Rectal smooth muscle tissue (tissue), 1 donor: ENCODE results near the gene HOXA10.

Experiments
- H3K27ac ChIP-seq: one replicate; pipeline ENCODE4 v1.7.0; 2013; ENCODE audit warnings: low read depth, low read length, inconsistent platforms
- H3K27me3 ChIP-seq: one replicate; pipeline ENCODE4 v1.7.0; 2013; ENCODE audit warnings: low read length; ENCODE audit not compliant: control insufficient read depth, insufficient read depth
- H3K36me3 ChIP-seq: one replicate; pipeline ENCODE4 v1.7.0; 2013; ENCODE audit warnings: low read length; ENCODE audit not compliant: control insufficient read depth, insufficient read depth
- H3K4me1 ChIP-seq: one replicate; pipeline ENCODE4 v1.7.0; 2013; ENCODE audit warnings: low read length; ENCODE audit not compliant: control insufficient read depth, insufficient read depth
- H3K4me3 ChIP-seq: one replicate; pipeline ENCODE4 v1.7.0; 2013; ENCODE audit warnings: low read length
- H3K9ac ChIP-seq: one replicate; pipeline ENCODE4 v1.7.0; 2013; ENCODE audit warnings: low read length

Gene HOXA10

GRCh38 chr7:27210441-27211083 is 36.4 kb upstream of the HOXA10 start:
- no peak overlapping the region for H3K9ac ChIP-seq
- H3K4me3 ChIP-seq, result peak overlapping the region; percentile 57
- H3K36me3 ChIP-seq, result no peaks in the 10 kb centered on the region
- peaks cover 23% of the 10 kb centered on the region for H3K27me3 ChIP-seq
- no peak overlapping the region for H3K27ac ChIP-seq
- no peaks in the 10 kb centered on the region for H3K4me1 ChIP-seq

DNA sequence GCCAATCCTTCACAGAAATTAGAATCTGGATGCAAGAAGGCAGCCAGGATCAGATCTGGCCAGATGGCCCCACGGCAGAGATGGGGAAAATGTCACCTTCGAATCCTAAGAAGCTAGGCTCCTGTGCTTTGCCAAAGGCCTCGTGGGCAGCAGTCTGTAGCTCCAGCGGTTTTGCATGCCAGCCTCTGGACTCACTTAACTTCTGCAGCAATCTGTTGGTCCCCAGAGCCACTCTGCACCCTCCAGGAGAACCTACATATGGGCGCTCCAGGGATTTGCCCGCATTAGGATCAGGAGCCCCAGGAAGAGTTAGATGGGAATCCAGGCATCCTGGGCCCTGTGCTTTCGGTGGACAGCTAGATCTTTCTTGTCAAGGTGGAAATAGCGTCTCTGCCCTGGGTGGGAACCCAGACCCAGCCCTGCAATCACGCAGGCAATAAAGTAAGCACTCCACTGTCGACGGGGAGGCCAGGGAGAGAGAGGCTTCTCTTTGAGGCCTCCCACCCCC is 35.9 kb upstream of the HOXA10 start:
- Histone ChIP-seq H3K4me3 (peak overlapping the region; percentile 34), H3K27me3 (peaks cover 26% of the 10 kb centered on the region), H3K9ac (no peak overlapping the region)

GRCh38 chr7:27208998-27209397 is 34.9 kb upstream of the HOXA10 start:
- Histone ChIP-seq H3K9ac (no peak overlapping the region), H3K27ac (no peak overlapping the region), H3K4me3 (no peak overlapping the region), H3K4me1 (no peaks in the 10 kb centered on the region), H3K27me3 (peaks cover 31% of the 10 kb centered on the region), H3K36me3 (no peaks in the 10 kb centered on the region)

More for the DNA sequence above, 35.9 kb upstream of the HOXA10 start:
- Histone ChIP-seq H3K27ac (no peak overlapping the region), H3K36me3 (no peaks in the 10 kb centered on the region), H3K4me1 (no peaks in the 10 kb centered on the region)

DNA sequence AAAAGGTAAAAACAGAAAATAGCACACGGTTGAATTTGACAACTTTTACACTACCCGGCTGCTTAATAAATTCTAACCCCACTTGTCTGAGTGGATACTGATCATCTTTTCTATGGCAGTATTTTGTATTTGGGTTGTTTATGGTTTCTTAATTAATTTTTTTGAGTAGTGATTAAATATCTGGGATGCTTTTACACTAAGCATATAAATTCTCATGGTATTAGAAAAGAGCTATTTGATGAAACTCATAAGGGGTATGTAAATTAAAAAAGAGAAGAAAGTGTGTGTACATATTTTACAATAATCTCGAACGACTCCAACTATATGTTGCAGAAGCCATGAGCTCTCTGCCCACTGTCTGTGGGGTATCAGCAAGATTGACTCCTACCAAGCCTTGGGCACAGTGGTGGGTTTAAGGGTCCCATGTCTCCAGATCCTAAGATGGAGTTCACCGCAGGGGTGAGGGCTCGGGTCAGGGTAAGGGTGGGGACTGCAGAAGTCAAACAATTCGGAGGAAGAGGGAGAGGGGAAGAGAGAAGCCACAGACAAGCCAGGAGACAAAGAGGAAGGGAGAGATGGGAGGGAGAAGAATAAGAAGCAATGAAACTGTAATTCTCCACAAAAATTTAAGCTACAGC is 33.3 kb upstream of the HOXA10 start:
- H3K27ac ChIP-seq, result no peak overlapping the region
- no peaks in the 10 kb centered on the region for H3K36me3 ChIP-seq
- no peak overlapping the region for H3K9ac ChIP-seq
- H3K27me3 ChIP-seq, result peaks cover 23% of the 10 kb centered on the region
- no peak overlapping the region for H3K4me3 ChIP-seq
- no peaks in the 10 kb centered on the region for H3K4me1 ChIP-seq

DNA sequence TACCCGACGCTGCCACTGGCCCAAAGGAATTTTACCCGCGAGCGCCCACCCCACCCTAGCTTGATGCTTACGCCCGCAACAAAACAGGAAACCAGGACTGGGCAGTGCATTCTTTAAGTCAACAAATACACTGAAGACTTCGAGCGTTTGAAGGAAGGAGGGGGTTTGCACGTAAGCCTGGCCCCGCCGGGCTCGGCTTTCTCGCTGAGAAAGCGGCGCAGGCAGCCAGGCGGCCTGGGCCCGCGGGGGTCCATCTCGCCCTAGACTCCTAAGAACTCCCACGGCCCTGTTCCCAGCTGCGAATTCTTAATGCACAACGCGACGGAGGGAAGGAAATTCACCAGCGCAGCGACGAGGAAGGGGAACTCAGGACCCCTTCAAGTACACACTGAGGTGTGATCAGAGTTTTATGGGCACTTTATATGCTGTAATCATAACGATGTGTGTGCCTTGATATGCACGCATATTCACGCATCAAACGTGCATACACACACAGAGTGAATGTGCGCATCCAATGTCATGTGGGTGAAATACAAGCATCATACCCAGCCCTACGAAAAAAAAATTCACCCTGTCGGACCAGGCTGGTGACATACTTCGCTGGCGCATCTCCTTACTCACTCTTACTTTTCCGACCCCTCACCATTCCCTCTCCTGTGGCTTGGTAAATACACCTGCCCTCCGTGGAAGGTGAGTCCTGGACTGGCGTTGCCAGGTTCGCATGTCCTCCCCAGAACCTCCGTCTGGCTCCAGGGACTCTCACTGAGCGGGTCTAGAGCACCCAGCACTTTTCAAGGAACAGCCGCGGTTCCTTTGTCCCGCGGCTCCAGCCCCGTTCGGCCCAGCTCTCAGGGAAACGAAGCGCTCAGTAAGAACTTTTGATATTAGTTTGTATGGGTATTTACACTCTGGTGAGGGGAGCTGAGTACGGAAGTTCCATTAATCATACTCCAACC is 31.5 kb upstream of the HOXA10 start:
- Histone ChIP-seq H3K4me3 (peak overlapping the region; percentile 57), H3K27ac (no peak overlapping the region), H3K4me1 (no peaks in the 10 kb centered on the region), H3K27me3 (peaks cover 28% of the 10 kb centered on the region), H3K36me3 (no peaks in the 10 kb centered on the region), H3K9ac (peak overlapping the region; percentile 54)

DNA sequence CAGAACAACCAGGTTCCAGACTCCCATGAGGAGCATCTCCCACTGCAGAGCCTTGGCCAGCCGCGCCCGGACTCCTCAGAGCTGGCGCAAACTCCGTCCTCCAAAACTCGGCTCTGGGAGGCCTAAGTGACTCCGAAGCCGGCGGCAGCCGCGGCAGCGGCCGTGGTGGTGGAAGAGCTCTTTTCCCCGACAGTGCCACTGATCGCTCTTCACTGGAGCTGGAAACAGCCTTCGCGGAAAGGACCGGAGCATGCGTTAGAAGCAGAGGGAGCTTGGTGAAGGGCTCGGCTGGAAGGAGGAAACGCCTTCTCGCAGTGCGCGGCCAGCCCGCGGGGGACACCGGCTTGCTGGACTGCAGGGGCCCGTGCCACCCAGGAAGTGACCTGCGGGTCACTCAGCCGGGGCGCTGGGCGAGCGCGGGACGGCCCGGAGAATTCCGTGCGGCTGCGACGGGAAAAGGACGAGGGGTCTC is 30.8 kb upstream of the HOXA10 start:
- H3K36me3 ChIP-seq, result no peaks in the 10 kb centered on the region
- H3K27ac ChIP-seq, result no peak overlapping the region
- no peaks in the 10 kb centered on the region for H3K4me1 ChIP-seq
- no peak overlapping the region for H3K9ac ChIP-seq
- peak overlapping the region; percentile 57 for H3K4me3 ChIP-seq
- peaks cover 28% of the 10 kb centered on the region for H3K27me3 ChIP-seq

DNA sequence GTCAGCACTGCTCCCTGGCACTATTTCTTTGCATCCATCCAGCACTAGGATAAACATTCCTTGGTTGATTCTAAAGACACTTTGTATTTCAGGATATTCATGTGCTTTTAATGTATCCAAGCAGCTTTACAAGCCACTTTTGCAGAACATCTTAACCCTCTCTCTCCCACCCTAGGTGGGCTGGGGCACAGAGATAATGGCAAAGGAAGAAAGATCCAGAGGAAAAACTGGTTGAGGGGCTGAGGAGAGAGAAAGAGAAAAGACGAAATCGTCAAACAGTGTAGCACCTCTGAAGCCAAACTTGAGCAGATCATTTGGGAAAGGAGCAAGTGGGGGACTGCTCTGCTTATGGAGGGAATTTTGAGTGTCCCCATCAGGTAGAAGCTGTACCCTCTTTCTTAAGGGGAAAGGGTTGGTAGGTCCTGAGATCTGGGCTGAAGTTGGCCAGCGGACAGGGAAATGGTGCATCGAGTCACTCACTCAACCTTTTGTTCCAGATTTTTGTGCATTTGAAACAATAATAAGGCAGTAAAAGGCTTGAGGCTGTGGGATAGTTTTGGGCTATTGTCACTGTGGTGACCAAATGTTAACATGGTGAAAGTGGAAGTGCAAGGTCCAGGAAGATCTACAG is 30.0 kb upstream of the HOXA10 start:
- H3K9ac ChIP-seq, result no peak overlapping the region
- H3K4me3 ChIP-seq, result peak overlapping the region; percentile 57
- H3K27me3 ChIP-seq, result peaks cover 28% of the 10 kb centered on the region
- H3K27ac ChIP-seq, result no peak overlapping the region
- no peaks in the 10 kb centered on the region for H3K36me3 ChIP-seq
- no peaks in the 10 kb centered on the region for H3K4me1 ChIP-seq

DNA sequence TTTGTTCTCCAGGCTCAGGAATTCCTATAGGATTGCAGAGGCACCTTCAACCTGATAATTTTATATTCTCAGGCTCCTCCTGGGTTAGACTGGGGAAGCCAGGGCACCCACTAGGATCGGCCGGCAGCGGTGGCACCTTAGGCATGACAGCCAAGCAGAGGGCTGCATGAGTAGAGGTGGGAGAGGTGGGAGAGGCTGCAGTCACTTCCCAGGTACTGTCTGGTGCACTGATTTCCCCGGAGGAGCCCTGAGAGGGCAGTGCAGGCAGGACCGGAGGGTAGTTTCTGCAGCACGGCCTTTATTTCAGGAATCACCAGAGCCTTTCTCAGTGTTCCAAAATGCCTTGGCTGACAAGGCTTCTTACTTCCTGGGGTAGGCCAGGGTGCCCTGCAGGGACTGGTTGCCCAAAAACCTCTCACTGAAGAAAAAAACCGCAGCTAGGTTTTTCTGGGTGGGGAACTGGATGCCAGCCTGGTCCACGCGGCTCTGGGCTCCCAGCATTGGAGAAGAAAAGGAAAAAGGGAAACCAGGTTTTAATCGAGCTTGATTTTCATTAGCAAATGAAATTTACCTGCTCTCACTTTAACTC is 29.3 kb upstream of the HOXA10 start:
- Histone ChIP-seq H3K27me3 (peaks cover 30% of the 10 kb centered on the region), H3K4me1 (no peaks in the 10 kb centered on the region), H3K4me3 (peak overlapping the region; percentile 43), H3K27ac (no peak overlapping the region), H3K36me3 (no peaks in the 10 kb centered on the region), H3K9ac (no peak overlapping the region)

- H3K27me3 ChIP-seq, result peaks cover 34% of the 10 kb centered on the region
- no peak overlapping the region for H3K27ac ChIP-seq
- H3K9ac ChIP-seq, result no peak overlapping the region
- H3K4me3 ChIP-seq, result peak overlapping the region; percentile 43
- H3K36me3 ChIP-seq, result no peaks in the 10 kb centered on the region
- H3K4me1 ChIP-seq, result no peaks in the 10 kb centered on the region
These were observed 28.7 kb upstream of the HOXA10 start for GRCh38 chr7:27202862-27203134.

DNA sequence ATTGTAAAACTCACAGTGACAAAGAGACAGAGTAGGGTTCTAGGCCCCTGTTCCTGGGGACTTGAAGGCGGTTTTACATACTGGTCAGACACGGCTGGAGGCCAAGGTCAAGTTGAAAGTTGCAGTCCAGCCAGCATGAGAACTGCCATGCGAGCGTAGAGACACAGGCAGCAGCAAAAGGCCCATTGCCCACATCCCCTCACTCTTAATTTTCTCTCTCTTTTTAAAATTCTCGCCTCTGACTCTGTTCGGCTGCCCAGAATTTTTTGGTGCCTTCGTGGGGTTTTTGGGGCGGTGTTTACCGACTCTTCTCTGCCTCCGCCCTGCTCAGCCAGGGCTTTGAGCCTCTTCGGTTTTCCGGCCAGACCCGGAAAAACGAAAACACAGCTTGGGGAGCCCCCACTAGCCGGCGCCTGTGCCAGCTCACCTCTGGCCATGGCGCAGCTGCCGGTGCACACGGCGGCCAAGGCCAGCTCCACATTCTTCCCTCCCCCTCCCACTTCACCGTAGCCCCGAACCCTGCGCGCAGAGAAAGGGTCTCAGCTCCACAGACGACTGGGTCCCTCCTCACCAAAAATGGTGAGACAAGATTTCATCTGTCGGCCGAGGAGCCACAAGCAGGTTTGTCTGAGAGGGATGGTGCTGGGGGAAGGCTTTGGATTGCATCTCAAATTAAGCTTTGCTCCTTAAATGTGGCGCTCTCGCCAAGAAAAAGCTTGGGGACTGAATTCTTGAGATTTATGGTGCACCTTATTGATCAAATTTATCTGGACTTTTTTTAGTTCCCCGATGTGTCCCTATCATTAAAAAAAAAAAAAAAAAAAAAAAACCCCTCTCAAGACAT is 28.1 kb upstream of the HOXA10 start:
- H3K4me3 ChIP-seq, result peak overlapping the region; percentile 74
- H3K4me1 ChIP-seq, result no peaks in the 10 kb centered on the region
- peak overlapping the region; percentile 42 for H3K9ac ChIP-seq

GRCh38 chr7:27201580-27202017 is 27.5 kb upstream of the HOXA10 start:
- Histone ChIP-seq H3K27me3 (peaks cover 32% of the 10 kb centered on the region), H3K36me3 (no peaks in the 10 kb centered on the region), H3K27ac (no peak overlapping the region), H3K4me1 (no peaks in the 10 kb centered on the region), H3K9ac (peak overlapping the region; percentile 42), H3K4me3 (peak overlapping the region; percentile 74)

More for the DNA sequence above, 28.1 kb upstream of the HOXA10 start:
- no peak overlapping the region for H3K27ac ChIP-seq
- no peaks in the 10 kb centered on the region for H3K36me3 ChIP-seq
- H3K27me3 ChIP-seq, result peaks cover 34% of the 10 kb centered on the region
